PC-3 (cell line): Measurements from ENCODE around the gene DRD3.

ENCODE experiments used
- CTCF ChIP-seq: fragments of 300-600 bp; sonication (generic); conservative IDR thresholded peaks from 2 replicates; pipeline ENCODE4 v1.5.1; 2017; ENCODE audit warnings: antibody characterized with exemption, low read depth, mild to moderate bottlenecking, low read length
- EZH2 ChIP-seq: fragments of 300-600 bp; sonication (generic); IDR thresholded peaks from one replicate; pipeline ENCODE4 v1.6.1; 2017; ENCODE audit warnings: antibody characterized with exemption, mild to moderate bottlenecking, low read length; ENCODE audit not compliant: unreplicated experiment
- EZH2phosphoT487 ChIP-seq: fragments of 300-600 bp; sonication (generic); IDR thresholded peaks from 2 replicates; pipeline ENCODE4 v1.6.1; 2018; ENCODE audit warnings: mild to moderate bottlenecking, antibody characterized with exemption, low read length, borderline replicate concordance

DNA sequence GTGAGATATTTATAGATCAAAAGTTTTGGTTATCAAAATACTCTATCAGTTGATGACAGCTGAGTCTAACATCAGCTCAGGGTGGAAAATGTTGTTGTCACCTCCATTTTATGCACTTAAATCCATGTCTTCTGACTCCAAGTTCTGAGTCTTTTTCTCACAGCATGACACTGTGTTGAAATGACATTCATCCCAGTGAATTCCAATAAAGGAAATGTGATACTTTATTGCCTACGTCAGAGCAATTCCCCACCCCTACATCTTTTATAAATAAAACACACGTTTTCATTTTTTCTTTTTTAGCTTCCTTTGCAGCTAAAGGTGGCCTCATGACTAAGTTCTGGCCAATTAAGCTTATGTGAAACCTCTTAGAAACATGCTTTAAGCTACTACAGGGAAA, 10.7 kb downstream of the DRD3 start:
- TF ChIP-seq CTCF (no peak), EZH2 (no peak), EZH2phosphoT487 (no peak)
